VCaP (cell line): Measurements from ENCODE around the gene EXD1.
"Not testable (repeated sequence)": the region's sequence is repeated elsewhere in the genome, so short reads cannot be mapped to it uniquely, and the experiment has no call there.

ENCODE experiments used
- H3K27ac ChIP-seq: fragments of 450-650 bp; 2 replicates; pipeline ENCODE4 v1.5.1; 2017
- CTCF ChIP-seq: fragments of 450-650 bp; conservative IDR thresholded peaks from 2 replicates; pipeline ENCODE4 v1.5.1; 2017; ENCODE audit warnings: mild to moderate bottlenecking, moderate library complexity

The EXD1 gene

GRCh38 chr15:41160639-41161315, 69.8 kb downstream of the EXD1 start:
- no peak overlapping the region for H3K27ac ChIP-seq
- TF ChIP-seq CTCF = no peak

GRCh38 chr15:41154412-41154811, 76.1 kb downstream of the EXD1 start:
- TF ChIP-seq CTCF = no peak
- H3K27ac ChIP-seq = no peak overlapping the region

GRCh38 chr15:41153733-41154132, 76.8 kb downstream of the EXD1 start:
- no peak for TF ChIP-seq CTCF
- H3K27ac ChIP-seq = no peak overlapping the region

GRCh38 chr15:41151451-41152005, 79.0 kb downstream of the EXD1 start:
- no peak overlapping the region for H3K27ac ChIP-seq
- TF ChIP-seq CTCF = no peak

GRCh38 chr15:41150279-41150678, 80.3 kb downstream of the EXD1 start:
- TF ChIP-seq CTCF = no peak
- peak overlapping the region; percentile 37 for H3K27ac ChIP-seq

GRCh38 chr15:41148065-41148464, 82.5 kb downstream of the EXD1 start:
- TF ChIP-seq CTCF = no peak
- H3K27ac ChIP-seq = peak overlapping the region; percentile 37; the same call in 1 of the 2 replicates

GRCh38 chr15:41139619-41140018, 90.9 kb downstream of the EXD1 start:
- TF ChIP-seq CTCF = no peak

GRCh38 chr15:41139112-41139511, 91.4 kb downstream of the EXD1 start:
- peak overlapping the region; percentile 40 for H3K27ac ChIP-seq

More at GRCh38 chr15:41139619-41140018, 90.9 kb downstream of the EXD1 start:
- peak overlapping the region; percentile 40 for H3K27ac ChIP-seq

GRCh38 chr15:41135580-41135979, 95.0 kb downstream of the EXD1 start:
- H3K27ac ChIP-seq = not testable (repeated sequence)
